HG03521 (cell line): ENCODE results near the gene CASP14.
"Not testable (repeated sequence)": the region's sequence is repeated elsewhere in the genome, so short reads cannot be mapped to it uniquely, and the experiment has no call there.

Experiments used
- ATAC-seq: cut with Tn5 transposase; IDR thresholded peaks from one replicate; pipeline ENCODE4 v1.9.1; 2021; ENCODE audit warnings: mild to moderate bottlenecking, moderate library complexity; ENCODE audit not compliant: unreplicated experiment

Gene CASP14, protein sequence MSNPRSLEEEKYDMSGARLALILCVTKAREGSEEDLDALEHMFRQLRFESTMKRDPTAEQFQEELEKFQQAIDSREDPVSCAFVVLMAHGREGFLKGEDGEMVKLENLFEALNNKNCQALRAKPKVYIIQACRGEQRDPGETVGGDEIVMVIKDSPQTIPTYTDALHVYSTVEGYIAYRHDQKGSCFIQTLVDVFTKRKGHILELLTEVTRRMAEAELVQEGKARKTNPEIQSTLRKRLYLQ

DNA sequence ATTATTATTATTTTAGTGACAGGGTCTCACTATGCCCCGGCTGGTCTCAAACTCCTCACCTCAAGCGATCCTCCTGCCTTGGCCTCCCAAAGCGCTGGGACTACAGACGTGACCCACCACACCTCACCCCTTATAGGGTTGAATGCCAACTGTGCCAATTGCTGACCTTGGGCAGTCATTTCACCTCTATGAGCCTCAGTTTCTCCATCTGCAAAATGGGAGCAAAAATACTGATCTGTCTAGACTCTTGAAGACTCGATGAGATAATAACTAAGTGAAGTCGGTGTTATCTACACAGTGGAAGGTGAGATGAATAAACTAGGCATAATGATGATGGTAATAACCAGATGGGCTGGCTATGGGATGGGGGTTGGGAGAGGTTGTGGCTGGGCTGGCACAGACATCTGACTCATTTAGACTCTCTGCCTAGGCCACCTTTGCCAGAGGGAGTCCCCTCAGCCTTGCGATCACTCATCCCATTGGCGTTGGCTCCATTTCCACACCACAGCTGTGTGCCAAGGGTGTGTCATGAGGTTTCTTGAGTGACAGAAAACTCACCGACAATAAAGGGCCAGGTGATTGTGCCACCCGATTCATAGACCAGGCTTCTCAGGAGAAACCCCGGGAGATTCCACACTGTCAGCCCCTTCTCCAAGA is at the start of gene CASP14:
Gene CASP14, plus strand, starts transcription at position 596 of the 657 bp plus-strand sequence. CDS start 2,772 bp downstream, outside the sequence.
- ATAC-seq, result no peak

DNA sequence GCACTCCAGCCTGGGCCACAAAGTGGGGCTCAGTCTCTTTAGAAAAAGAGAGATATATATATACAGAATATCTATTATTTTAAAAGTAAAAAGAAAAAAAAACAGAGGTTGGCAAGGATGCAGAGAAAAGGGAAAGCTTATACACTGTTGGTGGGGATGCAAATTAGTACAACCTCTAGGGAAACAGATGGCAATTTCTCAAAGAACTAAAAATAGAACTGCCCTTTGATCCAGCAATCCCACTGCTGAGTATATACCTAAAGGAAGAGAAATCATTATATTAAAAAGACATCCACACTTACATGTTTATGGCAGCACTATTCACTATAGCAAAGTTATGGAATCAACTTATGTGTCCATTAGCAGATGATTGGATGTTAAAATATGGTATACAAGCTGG is 41.0 kb upstream of the CASP14 start:
- no peak for ATAC-seq

DNA sequence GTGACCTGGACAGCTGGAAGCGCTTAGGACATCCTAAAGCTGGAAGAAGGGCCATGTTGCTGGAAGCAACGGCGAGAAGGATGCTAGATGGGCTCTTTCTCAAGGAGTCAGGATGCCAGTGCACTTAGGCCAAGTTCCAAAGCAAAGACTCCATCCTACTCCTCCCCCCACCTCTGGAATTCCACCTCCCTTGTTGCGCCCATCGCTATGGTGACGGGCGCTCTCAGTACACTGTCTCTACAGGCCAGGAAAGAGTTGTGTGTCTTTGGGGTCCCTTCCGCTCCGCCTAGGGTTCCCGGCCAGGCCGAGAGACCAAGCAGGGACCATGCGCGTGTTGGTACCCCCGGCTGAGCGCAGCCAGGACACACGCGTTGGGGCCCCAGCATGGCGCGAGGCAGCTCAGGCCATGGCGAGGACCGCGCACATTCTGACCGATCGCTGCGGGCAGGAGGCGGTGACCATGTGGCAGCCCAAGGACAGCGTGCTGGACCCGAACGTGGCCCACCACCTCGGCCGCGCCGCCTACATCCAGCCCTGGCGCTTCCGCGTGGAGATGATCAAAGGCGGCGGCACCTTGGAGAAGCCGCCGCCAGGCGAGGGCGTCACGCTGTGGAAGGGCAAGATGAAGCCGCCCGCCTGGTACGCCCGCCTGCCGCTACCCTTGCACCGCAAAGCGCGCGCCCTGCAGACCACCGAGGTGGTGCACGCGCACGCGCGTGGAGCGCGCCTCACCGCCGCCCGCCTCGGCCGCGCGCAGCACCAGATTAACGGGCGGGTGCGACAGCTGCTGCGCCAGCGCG is 38.6 kb upstream of the CASP14 start:
- ATAC-seq, result no peak

DNA sequence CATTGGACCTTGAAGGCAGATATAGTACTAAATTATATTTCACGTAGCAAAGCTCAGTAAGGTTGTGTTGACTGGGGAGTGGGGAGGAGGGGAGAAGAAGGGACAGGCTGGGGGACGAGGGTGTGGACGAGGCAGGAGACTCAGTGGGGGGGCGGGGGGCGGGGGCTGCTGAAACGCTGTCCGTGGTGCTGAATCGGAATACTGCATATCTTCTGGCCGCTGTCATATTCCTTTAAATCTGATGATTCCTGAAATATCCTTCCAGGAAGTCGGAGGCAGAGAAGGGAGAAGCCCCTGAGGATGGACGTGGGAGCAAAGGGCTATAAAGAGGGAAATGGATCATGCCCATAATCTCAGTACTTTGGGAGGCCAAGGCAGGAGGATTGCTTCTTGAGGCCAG is 34.7 kb upstream of the CASP14 start:
- ATAC-seq, result no peak

DNA sequence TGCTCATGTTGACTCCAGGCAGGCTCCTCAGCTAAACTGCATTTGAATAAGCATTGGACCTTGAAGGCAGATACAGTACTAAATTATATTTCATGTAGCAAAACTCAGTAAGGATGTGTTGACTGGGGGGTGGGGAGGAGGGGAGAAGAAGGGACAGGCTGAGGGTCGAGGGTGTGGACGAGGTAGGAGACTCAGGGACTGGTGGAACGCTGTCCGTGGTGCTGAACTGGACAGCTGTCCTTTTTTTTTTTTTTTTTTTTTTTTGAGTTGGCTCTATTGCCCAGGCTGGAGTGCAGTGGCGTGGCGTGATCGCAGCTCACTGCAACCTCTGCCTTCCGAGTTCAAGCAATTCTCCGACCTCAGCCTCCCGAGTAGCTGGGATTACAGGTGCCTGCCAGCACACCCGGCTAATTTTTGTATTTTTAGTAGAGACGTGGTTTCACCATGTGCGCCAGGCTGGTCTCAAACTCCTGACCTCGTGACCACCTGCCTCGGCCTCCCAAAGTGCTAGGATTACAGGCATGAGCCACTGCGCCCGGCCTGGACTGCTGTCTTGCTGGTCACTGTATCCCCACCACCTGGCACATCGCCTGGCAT is 33.2 kb upstream of the CASP14 start:
- no peak for ATAC-seq

DNA sequence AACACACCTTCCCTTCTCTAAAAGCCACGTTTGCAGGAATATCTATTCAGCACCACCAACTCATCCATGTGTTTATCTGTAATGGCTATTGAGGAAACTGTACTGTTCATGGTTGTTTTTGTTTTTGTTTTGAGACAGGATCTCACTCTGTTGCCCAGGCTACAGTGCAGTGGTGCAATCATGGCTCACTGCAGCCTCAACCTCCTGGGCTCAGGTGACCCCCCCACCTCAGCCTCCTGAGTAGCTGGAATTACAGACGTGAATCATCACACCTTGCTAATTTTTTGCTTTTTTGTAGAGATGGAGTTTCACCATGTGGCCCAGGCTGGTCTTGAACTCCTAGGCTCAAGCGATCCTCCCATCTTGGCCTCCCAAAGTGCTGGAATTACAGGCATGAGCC is 30.4 kb upstream of the CASP14 start:
- not testable (repeated sequence) for ATAC-seq

DNA sequence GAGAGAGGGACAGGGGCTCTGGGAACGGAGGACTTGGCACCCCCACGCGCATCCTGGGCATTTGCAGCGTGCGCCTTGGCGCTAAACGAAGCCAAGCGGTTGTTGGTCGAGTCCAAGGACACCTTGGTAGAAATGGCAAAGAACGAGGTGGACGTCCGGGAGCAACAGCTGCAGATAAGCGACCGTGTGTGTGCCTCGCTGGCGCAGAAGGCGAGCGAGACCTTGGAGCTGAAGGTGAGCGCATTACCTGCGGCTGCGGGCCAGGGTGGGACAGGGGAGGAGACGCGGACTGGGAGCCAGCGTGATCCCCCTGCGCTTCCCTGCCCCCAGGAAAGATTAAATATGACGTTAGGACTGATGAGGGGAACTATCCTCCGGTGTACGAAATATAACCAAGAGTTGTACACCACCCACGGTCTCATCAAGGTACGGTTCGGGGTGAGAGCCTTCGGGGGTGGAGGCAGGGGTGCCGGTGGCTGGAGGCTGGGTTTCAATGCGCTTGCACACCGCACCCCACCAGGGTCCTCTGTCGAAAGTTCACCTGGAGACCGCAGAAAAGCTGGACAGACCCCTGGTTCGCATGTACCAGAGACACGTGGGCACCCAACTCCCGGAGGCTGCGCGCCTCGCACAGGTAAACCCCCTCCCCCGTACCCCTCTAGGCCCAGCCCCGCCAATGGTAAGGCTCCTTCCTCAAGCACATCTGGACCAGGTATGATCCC is 27.8 kb upstream of the CASP14 start:
- no peak for ATAC-seq

DNA sequence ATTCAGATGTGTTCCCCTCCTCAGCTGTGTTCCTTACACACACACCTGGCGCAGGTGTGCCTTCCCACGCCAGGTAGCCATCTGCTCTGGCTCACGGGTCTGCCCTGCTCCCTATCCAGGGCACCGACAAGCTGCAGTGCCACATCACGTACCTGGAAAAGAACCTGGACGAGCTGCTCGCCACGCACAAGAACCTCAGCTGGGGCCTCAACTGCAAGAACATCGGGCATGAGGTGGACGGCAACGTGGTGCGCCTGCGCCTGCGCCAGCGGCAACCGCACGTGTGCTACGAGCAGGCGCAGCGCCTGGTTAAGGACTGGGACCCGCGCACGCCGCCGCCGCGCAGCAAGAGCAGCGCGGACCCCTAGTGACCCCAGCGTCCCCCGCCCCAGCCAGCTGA is 26.5 kb upstream of the CASP14 start:
- no peak for ATAC-seq

DNA sequence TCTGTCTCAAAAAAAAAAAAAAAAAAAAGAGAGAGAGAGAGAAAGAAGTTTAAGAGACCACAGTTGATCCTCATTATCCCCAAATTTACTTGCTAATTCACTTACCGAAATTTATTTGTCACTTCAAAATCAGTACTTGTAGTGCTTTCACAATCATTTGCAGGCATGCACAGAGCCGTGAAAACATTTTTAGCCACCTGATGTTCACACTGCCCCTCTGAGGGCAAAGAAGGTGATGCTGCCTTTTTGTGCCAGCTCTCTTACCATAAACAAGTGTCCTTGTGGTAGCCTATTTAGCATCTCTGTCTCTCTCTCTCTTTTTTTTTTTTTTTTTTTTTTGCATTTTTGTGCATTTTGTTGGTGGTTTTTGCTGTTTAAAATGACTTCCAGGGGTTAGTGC is 24.1 kb upstream of the CASP14 start:
- no peak for ATAC-seq

DNA sequence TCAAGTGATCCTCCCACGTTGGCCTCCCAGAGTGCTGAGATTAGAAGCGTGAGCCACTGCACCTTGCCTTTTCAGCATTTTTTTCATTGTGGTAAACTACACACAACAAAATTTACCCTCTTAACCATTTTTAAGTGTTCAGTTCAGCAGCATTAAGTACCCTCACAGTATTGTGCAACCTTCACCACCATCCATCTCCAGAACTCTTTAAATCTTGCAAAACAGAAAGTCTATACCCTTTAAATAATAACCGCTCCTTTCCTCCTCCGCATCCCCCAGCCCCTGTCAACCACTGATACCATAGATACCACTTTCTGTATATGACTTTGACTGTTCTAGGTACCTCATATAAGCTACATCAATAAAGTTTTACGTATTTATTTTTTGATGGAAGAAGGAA is 20.8 kb upstream of the CASP14 start:
- ATAC-seq, result no peak

DNA sequence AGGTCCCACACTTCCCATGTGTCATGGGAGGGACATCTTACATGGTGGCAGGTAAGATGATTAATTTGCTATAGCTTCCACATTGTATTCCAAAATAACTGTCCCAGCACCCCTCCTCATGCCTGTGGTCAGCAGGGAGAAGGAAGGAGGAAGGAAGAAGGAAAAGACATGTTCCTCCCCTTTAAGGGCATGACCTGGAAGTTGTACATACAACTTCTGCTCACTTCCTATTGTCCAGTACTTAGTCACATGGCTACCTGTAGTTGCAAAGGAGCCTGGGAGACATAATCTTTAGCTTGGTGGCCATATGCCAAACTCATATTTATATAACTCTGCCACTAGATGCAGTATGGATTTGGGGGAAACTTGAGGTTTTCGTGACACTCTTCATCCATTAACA is 17.6 kb upstream of the CASP14 start:
- no peak for ATAC-seq

DNA sequence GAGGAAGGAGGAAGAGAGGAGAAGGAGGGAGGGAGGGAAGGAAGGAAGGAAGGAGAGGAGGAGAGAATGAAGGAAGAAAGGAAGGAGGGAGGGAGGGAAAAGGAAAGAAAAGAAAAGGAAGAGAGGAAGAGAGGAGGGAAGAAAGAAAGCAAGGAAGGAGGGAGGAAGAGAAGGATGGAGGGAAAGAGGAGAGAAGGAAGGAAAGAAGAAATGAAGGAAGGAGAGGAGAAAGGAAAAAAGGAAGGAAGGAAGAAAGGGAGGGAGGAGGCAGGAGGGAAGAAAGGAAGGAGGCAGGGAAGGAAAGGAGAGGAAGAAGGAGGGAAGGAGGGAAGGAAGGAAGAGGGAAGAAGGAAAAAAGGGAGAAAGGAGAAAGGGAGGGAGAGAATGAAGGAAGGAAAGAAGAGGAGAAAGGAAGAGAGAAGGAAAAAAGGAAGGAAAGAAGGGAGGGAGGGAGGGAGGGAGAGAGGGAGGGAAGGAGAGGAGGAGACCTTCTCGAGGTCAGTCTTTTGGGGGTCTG is 13.4 kb upstream of the CASP14 start:
- no peak for ATAC-seq

DNA sequence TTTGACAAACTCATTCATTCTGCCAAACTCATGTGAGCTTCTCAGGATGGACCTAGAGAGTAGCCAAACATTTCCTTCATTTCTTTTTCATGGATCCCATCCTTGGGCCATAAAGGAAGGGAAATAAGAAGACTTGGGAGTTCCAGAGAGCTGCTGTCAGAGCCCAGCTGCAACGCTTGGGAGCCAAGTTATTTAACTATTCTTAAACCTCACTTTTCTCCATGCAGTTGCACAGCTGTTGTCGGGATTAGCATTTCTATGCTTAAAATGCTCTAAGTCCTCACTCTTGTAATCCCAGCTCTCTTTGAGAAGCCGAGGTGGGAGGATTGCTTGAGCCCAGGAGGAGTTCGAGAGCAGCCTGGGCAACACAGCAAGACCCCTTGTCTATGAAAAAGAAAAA is 11.7 kb upstream of the CASP14 start:
- ATAC-seq, result no peak

DNA sequence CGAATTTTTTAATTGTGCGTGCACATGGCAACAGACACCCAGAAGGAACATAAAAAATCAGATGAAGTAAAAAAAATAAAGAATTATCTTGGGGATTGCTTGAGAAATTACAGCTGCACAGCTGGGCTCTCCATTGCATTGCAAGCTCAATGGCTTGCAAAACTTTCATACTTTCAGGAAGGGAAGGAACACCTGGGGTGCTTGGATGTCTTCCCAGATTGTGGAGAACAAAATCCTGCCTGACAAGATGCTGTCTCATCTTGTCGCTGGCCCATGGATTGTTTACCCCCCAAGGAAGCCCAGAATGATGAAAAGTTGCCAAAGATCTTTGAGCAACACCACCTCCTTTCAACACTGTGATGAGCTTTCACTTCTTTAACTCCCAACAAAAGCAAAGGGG is 11.0 kb upstream of the CASP14 start:
- no peak for ATAC-seq

DNA sequence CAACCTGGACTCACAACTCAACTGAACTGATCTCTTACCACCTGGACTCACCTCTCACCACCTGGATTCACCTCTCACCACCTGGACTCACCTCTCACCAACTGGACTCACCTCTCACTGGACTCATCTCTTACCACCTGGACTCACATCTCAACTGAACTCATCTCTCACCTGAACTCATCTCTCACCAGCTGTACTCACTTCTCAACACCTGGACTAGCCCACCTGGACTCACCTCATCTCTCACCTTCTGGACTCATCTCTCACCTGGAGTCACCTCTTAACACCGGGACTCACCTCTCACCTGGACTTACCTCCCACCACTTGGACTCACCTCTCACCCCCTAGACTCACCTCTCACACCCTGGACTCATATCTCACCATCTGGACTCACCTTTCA is 7.3 kb upstream of the CASP14 start:
- ATAC-seq, result no peak

DNA sequence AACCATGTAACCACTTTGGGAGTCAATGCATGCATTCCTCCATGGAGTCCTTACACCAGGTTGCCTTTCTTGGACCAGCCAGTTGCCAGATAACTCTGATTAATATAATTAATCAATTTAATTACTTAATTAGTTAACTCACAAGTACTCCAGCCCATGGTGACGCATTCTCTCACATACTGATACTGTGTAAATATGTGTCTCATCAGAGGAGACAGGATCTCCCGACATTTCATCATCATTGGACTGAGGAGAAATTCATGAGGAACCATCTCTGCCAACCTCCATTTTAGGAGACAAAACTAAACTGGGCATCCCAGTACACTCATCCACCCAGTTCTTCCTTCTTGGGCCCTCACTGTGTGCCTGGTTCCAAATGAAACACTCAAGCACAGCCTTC is 6.5 kb upstream of the CASP14 start:
- ATAC-seq, result no peak

DNA sequence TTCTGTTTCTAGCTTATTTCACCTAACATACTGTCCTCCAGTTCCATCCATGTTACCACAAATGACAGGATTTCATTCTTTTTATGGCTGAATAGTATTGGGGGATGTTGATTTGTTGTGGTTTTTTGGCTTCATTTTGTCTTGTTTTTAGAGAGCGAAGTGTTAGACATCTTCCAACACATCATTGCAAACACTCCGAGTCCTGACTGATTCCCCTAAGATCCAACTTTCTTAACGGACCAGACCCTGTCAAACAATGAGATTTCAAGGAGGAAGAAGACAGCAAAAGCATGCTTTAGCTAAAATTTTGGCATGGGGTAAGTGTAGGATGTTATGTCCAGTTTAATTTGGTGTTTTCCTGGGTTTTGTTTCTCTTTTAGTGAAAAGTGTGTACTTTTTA is 3.8 kb upstream of the CASP14 start:
- ATAC-seq, result no peak

DNA sequence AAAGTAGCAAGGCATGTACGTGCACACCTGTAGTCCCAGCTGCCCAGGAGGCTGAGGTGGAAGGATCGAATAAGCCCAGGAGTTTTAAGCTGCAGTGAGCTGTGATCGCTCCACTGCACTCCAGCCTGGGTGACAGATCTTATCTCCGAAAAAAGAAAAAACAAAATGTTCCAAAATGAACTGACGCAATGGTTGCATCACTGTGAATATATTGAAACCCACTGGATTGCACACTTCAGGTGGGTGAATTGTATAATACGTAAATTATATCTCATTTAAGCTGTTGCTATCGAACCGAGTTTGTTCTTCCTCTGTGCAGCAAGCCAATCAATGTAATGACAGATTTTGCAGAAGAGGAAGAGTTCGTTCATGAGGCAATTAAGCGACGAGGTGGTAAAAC is 1.6 kb upstream of the CASP14 start:
- ATAC-seq, result no peak

DNA sequence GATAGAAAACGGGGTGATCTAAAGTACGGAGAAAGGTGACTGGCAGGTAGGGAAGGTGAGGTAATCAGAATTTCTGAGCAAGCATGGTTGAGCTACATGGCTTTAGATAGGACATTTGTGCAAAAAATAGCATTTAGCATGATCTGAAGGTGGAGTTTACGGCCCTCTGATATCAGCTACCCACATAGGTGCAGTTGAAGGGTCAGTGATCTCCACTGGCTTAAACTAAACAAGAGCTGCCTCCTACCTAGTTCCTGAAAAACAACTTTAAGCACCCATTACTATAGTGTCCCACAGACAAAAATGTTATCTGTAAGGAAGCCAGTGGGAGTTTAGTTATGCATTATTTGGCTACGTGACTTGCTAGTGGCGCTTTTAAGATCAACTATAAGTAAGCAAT is 1.2 kb upstream of the CASP14 start:
- ATAC-seq, result no peak

DNA sequence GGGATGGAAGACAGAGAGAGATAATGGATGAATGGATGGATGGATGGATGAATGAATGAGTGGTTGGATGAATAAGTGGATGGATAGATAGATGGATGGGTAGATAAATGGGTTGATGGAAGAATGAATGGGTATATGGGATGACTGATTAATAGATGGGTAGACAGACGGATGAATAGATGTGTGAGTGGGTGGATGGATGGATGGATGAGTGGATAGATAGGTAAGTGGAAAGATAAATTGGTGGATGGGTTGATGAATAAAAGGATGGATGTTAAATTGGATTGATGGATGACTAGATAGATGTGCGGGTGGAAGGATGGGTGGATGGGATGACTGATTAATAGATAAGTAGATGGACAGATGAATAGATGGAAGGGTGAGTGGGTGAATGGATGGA is 1.4 kb downstream of the CASP14 start:
- no peak for ATAC-seq

DNA sequence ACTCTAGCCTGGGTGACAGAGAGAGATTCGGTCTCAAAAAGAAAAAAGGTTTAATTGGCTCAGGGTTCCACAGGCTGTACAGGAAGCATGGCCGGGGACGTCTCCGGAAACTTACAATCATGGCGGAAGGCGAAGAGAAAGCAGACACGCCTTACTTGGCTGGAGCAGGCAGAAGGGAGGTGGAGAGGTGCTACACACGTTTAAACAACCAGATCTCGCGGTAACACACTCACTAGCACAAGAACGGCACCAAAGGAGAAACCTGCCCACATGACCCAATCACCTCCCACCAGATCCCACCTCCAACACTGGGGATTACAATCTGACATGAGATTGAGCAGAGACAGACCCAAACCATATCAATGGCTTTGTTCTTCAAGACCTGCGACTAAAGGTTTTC is 12.8 kb downstream of the CASP14 start:
- ATAC-seq, result no peak
